Measurements from ENCODE around the gene KCNMA1.

The KCNMA1 gene

GRCh38 chr10:77386365-77386764 lies 251.2 kb downstream of the KCNMA1 start:
- no peak for DNase-seq

- DNase-seq: no peak
Measured at GRCh38 chr10:77385315-77385714, 252.3 kb downstream of the KCNMA1 start.

- DNase-seq: no peak
Measured at GRCh38 chr10:77383861-77384553, 253.6 kb downstream of the KCNMA1 start.

GRCh38 chr10:77381750-77382149 lies 255.9 kb downstream of the KCNMA1 start:
- DNase-seq: no peak

GRCh38 chr10:77380723-77381122 lies 256.9 kb downstream of the KCNMA1 start:
- DNase-seq: no peak

- DNase-seq: peak; percentile 45
Measured at GRCh38 chr10:77380191-77380590, 257.4 kb downstream of the KCNMA1 start.

GRCh38 chr10:77378366-77379349 lies 258.9 kb downstream of the KCNMA1 start:
- DNase-seq: no peak

- DNase-seq: no peak
Measured at GRCh38 chr10:77377678-77378352, 259.8 kb downstream of the KCNMA1 start.

- no peak for DNase-seq
Measured at GRCh38 chr10:77377034-77377433, 260.6 kb downstream of the KCNMA1 start.

GRCh38 chr10:77374189-77374656 lies 263.4 kb downstream of the KCNMA1 start:
- DNase-seq: no peak

GRCh38 chr10:77371848-77372799 lies 265.5 kb downstream of the KCNMA1 start:
- DNase-seq: no peak

- no peak for DNase-seq
Measured at GRCh38 chr10:77371421-77371820, 266.2 kb downstream of the KCNMA1 start.

GRCh38 chr10:77368006-77368405 lies 269.6 kb downstream of the KCNMA1 start:
- DNase-seq: no peak

GRCh38 chr10:77363210-77363609 lies 274.4 kb downstream of the KCNMA1 start:
- DNase-seq: no peak

- no peak for DNase-seq
Measured at GRCh38 chr10:77361831-77362230, 275.8 kb downstream of the KCNMA1 start.

GRCh38 chr10:77361426-77361825 lies 276.2 kb downstream of the KCNMA1 start:
- DNase-seq: no peak

GRCh38 chr10:77360835-77361234 lies 276.8 kb downstream of the KCNMA1 start:
- DNase-seq: no peak

GRCh38 chr10:77359950-77360520 lies 277.6 kb downstream of the KCNMA1 start:
- no peak for DNase-seq

GRCh38 chr10:77359287-77359691 lies 278.3 kb downstream of the KCNMA1 start:
- no peak for DNase-seq

GRCh38 chr10:77358656-77359055 lies 279.0 kb downstream of the KCNMA1 start:
- no peak for DNase-seq

- no peak for DNase-seq
Measured at GRCh38 chr10:77357611-77358310, 279.8 kb downstream of the KCNMA1 start.

Measured in GDM1 (cell line).